Measurements from ENCODE around the gene BTAF1. TPM values are rescaled to one million over a fixed set of nuclear protein-coding genes. Genes with fewer than 3 reads are reported as not detected.

BTAF1 gene
- total RNA-seq, 4 donors from 2014 or later = 25.1 to 81.7 (median 36.2) TPM

GRCh38 chr10:91925022-91925320, 1.4 kb downstream of the BTAF1 start:
- Histone ChIP-seq H3K27ac (peak overlapping the region in 1 of 4 donors; percentile 97), H3K4me1 (peaks cover 5 to 54% (median 8%) of the 10 kb centered on the region in 3 donors), H3K4me3 (peak overlapping the region; percentile 89 to 94), H3K9me3 (no peaks in the 10 kb centered on the region), H3K36me3 (no peaks in the 10 kb centered on the region), H3K27me3 (no peaks in the 10 kb centered on the region)
- TF ChIP-seq POLR2A (IDR thresholded peaks at IDR 0.05) = no peak
- TF ChIP-seq CTCF (IDR thresholded peaks at IDR 0.05) = no peak
- TF ChIP-seq EP300 (IDR thresholded peaks at IDR 0.05) = no peak
- no peak for TF ChIP-seq POLR2AphosphoS5 (IDR thresholded peaks at IDR 0.05)
- no peak for ATAC-seq
- WGBS, 2 donors (ENCODE audit: low coverage in 1 of 2) = 44 to 50% methylated on average over 2 of the region's 2 CpGs

- Histone ChIP-seq H3K27me3 (no peaks in the 10 kb centered on the region), H3K4me1 (peaks cover 0 to 73% (median 0%) of the 10 kb centered on the region in 3 donors), H3K9me3 (no peaks in the 10 kb centered on the region), H3K27ac (no peak overlapping the region), H3K36me3 (peaks cover 0 to 25% of the 10 kb centered on the region in 2 donors), H3K4me3 (no peak overlapping the region)
- no peak for ATAC-seq
- 53 to 64% methylated on average over 3 of the region's 3 CpGs for WGBS, 2 donors (ENCODE audit: low coverage in 1 of 2)
- no peak for TF ChIP-seq CTCF (IDR thresholded peaks at IDR 0.05)
- no peak for TF ChIP-seq POLR2AphosphoS5 (IDR thresholded peaks at IDR 0.05)
- no peak for TF ChIP-seq POLR2A (IDR thresholded peaks at IDR 0.05)
- no peak for TF ChIP-seq EP300 (IDR thresholded peaks at IDR 0.05)
These were observed 7.4 kb downstream of the BTAF1 start for GRCh38 chr10:91930939-91931338.

- Histone ChIP-seq H3K4me1 (peaks cover 0 to 66% (median 0%) of the 10 kb centered on the region in 3 donors), H3K27ac (no peak overlapping the region), H3K9me3 (no peaks in the 10 kb centered on the region), H3K27me3 (no peaks in the 10 kb centered on the region), H3K4me3 (no peak overlapping the region), H3K36me3 (peaks cover 0 to 32% of the 10 kb centered on the region in 2 donors)
- WGBS, 2 donors (ENCODE audit: low coverage in 1 of 2) = 44 to 56% methylated on average over 2 to 3 of the region's 3 CpGs
- TF ChIP-seq POLR2A (IDR thresholded peaks at IDR 0.05) = no peak
- TF ChIP-seq POLR2AphosphoS5 (IDR thresholded peaks at IDR 0.05) = no peak
- no peak for TF ChIP-seq CTCF (IDR thresholded peaks at IDR 0.05)
- no peak for TF ChIP-seq EP300 (IDR thresholded peaks at IDR 0.05)
- no peak for ATAC-seq
These were observed 8.1 kb downstream of the BTAF1 start for GRCh38 chr10:91931526-91932190.

- peaks cover 0 to 56% (median 0%) of the 10 kb centered on the region in 3 donors for H3K4me1 ChIP-seq
- no peak overlapping the region for H3K27ac ChIP-seq
- H3K4me3 ChIP-seq = no peak overlapping the region
- no peaks in the 10 kb centered on the region for H3K27me3 ChIP-seq
- no peak for ATAC-seq
- WGBS, 2 donors (ENCODE audit: low coverage in 1 of 2) = 88 to 100% methylated on average over 1 of the region's 1 CpG
- H3K36me3 ChIP-seq = peaks cover 0 to 41% of the 10 kb centered on the region in 2 donors
- TF ChIP-seq CTCF (IDR thresholded peaks at IDR 0.05) = no peak
- TF ChIP-seq EP300 (IDR thresholded peaks at IDR 0.05) = no peak
- TF ChIP-seq POLR2A (IDR thresholded peaks at IDR 0.05) = no peak
- TF ChIP-seq POLR2AphosphoS5 (IDR thresholded peaks at IDR 0.05) = no peak
- H3K9me3 ChIP-seq = no peaks in the 10 kb centered on the region
These were observed 9.2 kb downstream of the BTAF1 start for GRCh38 chr10:91932737-91933136.

GRCh38 chr10:91935886-91936285, 12.3 kb downstream of the BTAF1 start:
- WGBS, 2 donors (ENCODE audit: low coverage in 1 of 2) = 88 to 100% methylated on average over 2 of the region's 2 CpGs
- Histone ChIP-seq H3K36me3 (peaks cover 0 to 41% of the 10 kb centered on the region in 2 donors), H3K4me1 (peaks cover 0 to 35% (median 0%) of the 10 kb centered on the region in 3 donors), H3K9me3 (no peaks in the 10 kb centered on the region), H3K27ac (no peak overlapping the region), H3K4me3 (no peak overlapping the region), H3K27me3 (no peaks in the 10 kb centered on the region)
- no peak for ATAC-seq
- TF ChIP-seq CTCF (IDR thresholded peaks at IDR 0.05) (no peak), POLR2AphosphoS5 (IDR thresholded peaks at IDR 0.05) (no peak), EP300 (IDR thresholded peaks at IDR 0.05) (no peak), POLR2A (IDR thresholded peaks at IDR 0.05) (no peak)
